Panc1 (cell line): Measurements from ENCODE around the gene NAV1.

Experiments used
- CTCF ChIP-seq: fragments of 450-650 bp; IDR thresholded peaks from 2 replicates; pipeline ENCODE4 v1.5.1; 2017; ENCODE audit warnings: mild to moderate bottlenecking
- REST ChIP-seq, 2 experiments: IDR thresholded peaks; 2 replicates each; pipeline ENCODE4 v1.6.1; 2011 to 2012; ENCODE audit warnings: low read depth in 2 of 2, control low read depth in 1 of 2, low read length in 1 of 2, mild to moderate bottlenecking in 1 of 2, moderate library complexity in 1 of 2; ENCODE audit not compliant: insufficient read depth in 1 of 2

- TF ChIP-seq CTCF (no peak), REST (IDR thresholded peaks at IDR 0.05; ENCODE audit: insufficient read depth in 1 of 2, low read depth in 2 of 2, low read length in 1 of 2) (no peak)
These were observed 13.2 kb downstream of the NAV1 start for GRCh38 chr1:201551877-201552731.
